T-helper 1 cell treated with Interleukin-12 subunit alpha and Interleukin-12 subunit beta and Interleukin-4 antibody, amounts not matched to agents 30 μg/mL and 1 μg/mL, for 36 hours (primary cell): Measurements from ENCODE around the gene ZBTB22.

Source experiments
- H3K27ac Mint-ChIP-seq: one replicate; pipeline ENCODE4 v1.8.0; 2021; ENCODE audit warnings: mild to moderate bottlenecking, mixed read lengths
- H3K27me3 Mint-ChIP-seq: one replicate; pipeline ENCODE4 v1.8.0; 2021; ENCODE audit warnings: low read depth, mixed read lengths
- H3K36me3 Mint-ChIP-seq: one replicate; pipeline ENCODE4 v1.8.0; 2021; ENCODE audit warnings: low read depth, mixed read lengths
- H3K4me1 Mint-ChIP-seq: one replicate; pipeline ENCODE4 v1.8.0; 2021; ENCODE audit warnings: low read depth, mixed read lengths
- H3K4me3 Mint-ChIP-seq: one replicate; pipeline ENCODE4 v1.8.0; 2021; ENCODE audit warnings: mild to moderate bottlenecking, moderate library complexity, mixed read lengths
- H3K9me3 Mint-ChIP-seq: one replicate; pipeline ENCODE4 v1.8.0; 2021; ENCODE audit warnings: mixed read lengths

ZBTB22 gene

DNA sequence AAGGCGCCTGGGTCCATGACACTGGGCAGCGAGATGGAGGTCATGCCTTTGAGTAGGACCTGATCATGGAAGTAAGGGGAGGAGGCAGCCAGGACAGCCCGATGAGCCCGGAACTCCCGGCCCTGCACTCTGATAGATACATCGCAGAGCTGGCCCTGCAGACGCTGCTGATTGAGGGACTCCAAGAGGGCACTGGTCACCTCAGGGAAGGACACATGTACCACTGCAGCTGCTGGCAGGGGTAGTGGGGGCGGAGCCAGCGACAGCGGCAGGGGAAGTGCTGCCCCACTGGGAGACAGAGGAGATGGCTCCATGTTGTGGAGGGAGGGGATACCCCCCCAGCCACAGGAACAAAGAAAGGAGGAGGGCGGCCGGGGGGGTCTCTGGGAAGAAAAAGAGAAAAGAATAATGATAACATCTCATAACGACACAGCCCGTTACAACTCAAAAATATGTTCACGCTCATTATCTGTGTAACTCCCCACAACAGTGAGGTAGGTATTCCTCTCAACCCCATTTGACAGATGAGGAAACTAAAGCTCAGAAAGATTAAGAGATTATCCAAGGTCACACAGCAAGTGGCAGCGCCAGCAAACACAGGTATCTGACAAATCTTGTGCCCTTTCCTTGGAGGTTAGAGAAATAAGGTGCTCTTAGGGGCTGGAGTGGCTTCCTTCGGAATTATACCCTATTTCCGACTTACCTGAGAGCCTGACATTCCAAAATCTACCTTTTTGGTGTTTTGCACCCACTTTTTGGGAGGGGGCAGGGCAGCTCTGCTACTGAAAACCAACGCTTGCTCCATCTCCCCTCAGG is 733 bp downstream of the ZBTB22 start:
- Mint-ChIP-seq H3K4me1 (peaks cover 57% of the 10 kb centered on the region), H3K4me3 (peak overlapping the region; percentile 99), H3K36me3 (peaks cover 65% of the 10 kb centered on the region), H3K27ac (peak overlapping the region; percentile 45), H3K27me3 (no peaks in the 10 kb centered on the region), H3K9me3 (no peaks in the 10 kb centered on the region)

DNA sequence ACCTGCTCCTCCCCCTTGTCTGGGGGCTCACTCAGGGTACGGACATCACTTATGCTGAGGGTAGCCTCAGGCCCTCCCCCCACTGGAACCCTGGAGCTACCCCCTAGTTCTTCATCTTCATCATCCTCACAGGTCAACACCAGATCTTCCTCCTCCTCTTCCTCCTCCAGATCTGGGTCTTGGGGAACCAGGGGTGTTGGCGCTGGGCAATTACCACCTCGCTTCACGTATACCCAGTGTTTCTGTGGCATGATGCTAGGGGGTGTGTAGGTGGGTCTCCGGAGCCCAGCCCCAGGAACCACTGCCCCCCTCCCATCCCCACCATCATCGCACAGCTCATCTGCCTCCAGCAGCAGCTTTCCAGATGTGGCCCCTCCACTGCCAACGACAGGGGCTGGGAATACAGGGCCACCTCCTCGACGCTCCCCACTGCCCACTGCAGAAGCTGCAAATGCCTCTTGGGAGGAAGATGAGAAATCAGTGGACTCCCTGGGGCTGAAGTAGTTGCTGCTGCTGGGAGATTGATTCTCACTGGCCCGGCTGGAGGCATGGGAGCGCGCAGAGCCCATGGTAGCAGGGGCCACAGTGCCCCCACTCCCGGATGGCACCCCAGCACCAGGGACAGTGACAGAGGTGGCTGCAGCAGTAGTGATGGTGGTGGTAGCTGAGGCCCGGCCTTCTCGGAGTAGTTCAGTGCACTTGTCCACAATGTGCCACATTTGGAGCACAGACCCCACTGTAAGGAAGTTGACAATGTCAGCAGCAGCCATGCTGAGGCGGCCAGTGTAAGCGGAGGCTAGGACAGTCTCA is 1.5 kb downstream of the ZBTB22 start:
- Mint-ChIP-seq H3K4me3 (peak overlapping the region; percentile 99), H3K27ac (peak overlapping the region; percentile 63), H3K27me3 (no peaks in the 10 kb centered on the region), H3K36me3 (peaks cover 64% of the 10 kb centered on the region), H3K4me1 (peaks cover 57% of the 10 kb centered on the region), H3K9me3 (no peaks in the 10 kb centered on the region)

DNA sequence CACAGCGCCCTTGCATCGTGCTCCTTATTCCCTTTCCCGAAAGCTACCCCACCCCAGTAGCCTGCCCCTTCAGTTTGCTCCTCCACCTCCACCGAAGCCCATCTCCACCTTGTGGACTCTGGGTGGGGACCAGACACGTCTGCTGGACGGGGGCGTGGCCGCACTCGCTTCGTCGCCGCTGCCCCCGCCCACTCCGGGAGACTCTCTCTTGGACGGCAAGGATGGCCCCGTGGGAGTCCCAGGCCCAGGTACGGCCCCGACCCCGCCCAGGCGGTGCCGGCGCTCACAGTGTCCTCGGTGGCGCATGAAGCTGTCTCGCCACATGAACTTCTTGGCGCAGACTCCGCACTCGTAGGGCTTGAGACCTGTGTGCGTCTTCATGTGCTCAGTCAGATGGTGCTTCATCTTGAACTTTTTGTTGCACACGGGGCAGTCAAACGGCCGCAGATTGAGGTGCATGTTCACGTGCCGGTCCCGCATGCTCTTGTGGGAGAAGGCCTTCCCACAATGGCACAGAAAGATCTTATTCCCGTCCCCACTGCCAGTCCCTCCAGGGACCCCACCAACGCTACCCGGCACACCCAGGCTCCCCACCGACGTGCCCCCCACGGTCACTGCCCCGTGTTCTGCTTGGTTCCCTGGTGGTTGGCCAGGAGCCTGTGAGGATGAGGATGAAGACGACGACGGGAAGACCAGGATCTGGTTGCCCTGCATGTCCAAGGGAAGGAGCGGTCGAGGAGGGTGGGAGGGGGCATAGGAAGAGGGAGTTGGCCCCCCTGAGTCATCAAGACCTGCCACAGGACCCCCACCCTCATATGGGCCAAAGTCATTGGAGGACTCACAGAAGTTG is 2.4 kb downstream of the ZBTB22 start:
- peak overlapping the region; percentile 98 for H3K27ac Mint-ChIP-seq
- H3K4me1 Mint-ChIP-seq, result peaks cover 55% of the 10 kb centered on the region
- H3K9me3 Mint-ChIP-seq, result no peaks in the 10 kb centered on the region
- H3K27me3 Mint-ChIP-seq, result no peaks in the 10 kb centered on the region
- H3K4me3 Mint-ChIP-seq, result peak overlapping the region; percentile 99
- H3K36me3 Mint-ChIP-seq, result peaks cover 59% of the 10 kb centered on the region

DNA sequence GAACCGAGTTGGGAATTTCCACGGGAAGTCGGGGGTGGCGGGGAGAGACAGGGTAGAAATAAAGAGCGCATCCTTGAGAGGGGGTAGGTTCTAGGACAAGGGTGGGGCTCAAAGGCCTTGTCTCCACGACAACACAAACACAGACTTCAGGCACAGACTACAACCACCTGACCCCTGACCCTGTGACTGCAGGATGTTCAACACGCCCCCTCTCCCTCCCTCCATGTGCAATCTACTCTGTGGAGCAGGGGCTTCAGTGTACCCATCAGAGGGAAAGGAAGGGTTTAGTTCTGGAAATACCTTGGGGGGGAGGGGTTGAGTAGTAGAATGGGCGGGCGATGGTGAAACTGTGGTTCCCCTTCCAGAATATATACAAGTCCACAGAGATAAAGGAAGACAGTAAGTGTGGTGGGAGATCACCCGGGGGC is 3.0 kb downstream of the ZBTB22 start:
- peak overlapping the region; percentile 98 for H3K27ac Mint-ChIP-seq
- no peaks in the 10 kb centered on the region for H3K27me3 Mint-ChIP-seq
- peaks cover 49% of the 10 kb centered on the region for H3K4me1 Mint-ChIP-seq
- H3K36me3 Mint-ChIP-seq, result peaks cover 52% of the 10 kb centered on the region
- no peaks in the 10 kb centered on the region for H3K9me3 Mint-ChIP-seq
- peak overlapping the region; percentile 98 for H3K4me3 Mint-ChIP-seq

DNA sequence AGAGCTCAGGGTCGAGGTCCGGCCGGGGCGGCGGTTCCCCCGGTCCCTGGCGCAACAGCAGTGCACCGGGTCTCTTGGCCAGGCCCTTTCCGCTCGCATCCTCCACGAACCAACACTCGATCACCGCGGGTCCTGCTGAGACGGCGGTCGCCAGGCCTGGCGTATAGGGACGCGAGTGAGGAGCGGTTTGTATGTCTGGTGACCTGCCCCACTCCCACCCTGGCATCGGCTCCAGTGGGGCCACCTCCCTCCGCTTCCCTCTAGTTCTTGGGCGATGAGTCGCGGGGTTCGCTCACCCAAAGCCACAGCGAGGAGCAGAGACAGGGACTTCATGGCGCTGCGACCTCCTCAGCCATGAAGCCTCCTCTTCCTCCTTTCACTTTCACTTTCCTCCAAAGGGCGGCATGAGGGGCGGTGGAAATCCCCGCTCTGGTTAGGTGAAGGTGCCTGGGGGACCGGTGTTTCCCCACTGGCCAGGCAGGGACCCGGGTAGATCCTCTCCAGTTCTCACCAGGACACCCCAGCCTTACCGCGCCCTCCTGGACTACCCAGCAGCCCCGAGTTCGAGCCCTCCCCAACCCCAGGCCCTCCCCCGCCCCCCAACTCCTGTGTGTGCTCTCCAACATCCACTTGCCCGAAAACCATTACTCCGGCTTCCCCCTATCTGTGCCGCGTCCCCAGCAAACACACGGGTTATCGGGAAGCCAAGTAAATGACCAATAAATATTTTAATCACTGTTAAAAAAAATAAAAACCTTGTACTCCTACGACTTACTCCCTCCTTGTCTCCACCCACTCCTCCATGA is 3.6 kb downstream of the ZBTB22 start, which contains the start of gene TAPBP:
TSS of gene TAPBP (minus strand) at position 370 of the 806 bp plus-strand sequence. CDS start at position 333, 37 bp downstream.
- H3K4me1 Mint-ChIP-seq, result peaks cover 44% of the 10 kb centered on the region
- H3K9me3 Mint-ChIP-seq, result no peaks in the 10 kb centered on the region
- H3K36me3 Mint-ChIP-seq, result peaks cover 47% of the 10 kb centered on the region
- H3K27ac Mint-ChIP-seq, result peak within 1 kb of the TSS; percentile 98
- H3K4me3 Mint-ChIP-seq, result peak within 1 kb of the TSS; percentile 98
- no peaks in the 10 kb centered on the region for H3K27me3 Mint-ChIP-seq

DNA sequence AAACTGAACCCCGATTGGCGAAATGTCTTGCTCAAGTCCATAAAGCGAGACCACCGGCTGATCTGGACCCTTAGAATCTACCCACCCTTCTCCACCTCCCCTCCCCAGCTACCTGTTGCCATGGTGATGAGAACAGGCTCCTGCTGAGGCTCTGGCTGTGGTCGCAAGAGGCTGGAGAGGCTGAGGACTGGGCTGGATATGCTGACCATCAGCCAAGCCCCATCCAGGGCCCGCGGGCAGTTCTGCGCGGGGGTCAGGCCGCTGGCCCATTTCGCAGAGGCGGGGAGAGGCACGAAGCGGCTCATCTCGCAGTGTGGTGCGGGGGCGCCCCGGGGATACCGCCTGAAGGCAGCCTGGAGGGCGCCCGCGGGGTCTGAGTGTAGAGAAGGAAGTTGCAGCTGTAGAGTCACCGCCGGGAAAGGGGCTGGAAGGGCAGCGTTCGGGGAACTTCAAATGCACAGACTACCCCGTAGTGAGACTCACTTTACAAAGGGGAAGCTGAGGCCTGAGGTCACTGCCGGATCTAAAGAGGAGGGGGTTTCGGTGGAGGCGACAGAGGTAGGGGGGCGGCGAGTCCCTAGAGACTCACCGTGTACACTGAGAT is 4.3 kb downstream of the ZBTB22 start:
- Mint-ChIP-seq H3K4me1 (peaks cover 44% of the 10 kb centered on the region), H3K27me3 (no peaks in the 10 kb centered on the region), H3K27ac (peak overlapping the region; percentile 98), H3K4me3 (peak overlapping the region; percentile 98), H3K36me3 (peaks cover 47% of the 10 kb centered on the region), H3K9me3 (no peaks in the 10 kb centered on the region)

DNA sequence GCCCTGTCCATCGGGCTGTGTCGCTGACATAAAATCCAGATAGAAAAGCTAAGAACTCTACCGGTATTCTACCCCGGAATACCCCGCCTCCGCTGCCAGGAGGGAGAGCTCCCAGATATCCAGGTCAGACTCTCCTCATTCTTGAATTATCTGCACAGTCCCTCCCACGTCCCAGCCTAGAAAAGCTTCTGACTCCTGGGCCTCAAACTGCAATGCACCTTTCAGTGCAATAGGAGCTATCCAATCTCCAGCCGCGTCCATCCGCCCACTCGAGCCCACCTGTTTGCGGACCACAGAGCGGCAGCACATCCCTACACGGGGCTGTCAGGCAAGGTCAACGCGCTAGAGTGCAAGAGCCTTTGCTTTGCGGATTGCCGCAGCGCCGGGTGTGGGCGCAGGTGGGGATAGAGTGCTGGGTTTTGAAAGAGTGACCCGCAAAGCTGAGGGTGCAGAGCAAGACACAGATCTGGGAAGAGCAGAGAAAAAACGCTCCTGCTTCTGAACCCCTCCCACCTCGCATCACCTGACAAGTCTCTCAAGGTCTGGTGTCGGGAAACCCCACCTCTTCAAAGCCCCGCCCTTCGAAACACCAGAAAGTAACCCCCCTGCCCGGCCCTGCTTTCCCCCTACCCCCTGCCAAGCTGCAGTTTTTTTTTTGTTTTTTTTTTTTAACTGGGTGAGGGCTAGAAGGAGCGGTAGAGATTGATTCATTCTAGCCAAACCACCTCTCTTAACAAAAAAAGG is 5.0 kb downstream of the ZBTB22 start:
- peaks cover 42% of the 10 kb centered on the region for H3K36me3 Mint-ChIP-seq
- no peaks in the 10 kb centered on the region for H3K27me3 Mint-ChIP-seq
- peaks cover 42% of the 10 kb centered on the region for H3K4me1 Mint-ChIP-seq
- peak overlapping the region; percentile 98 for H3K4me3 Mint-ChIP-seq
- H3K27ac Mint-ChIP-seq, result peak overlapping the region; percentile 98
- no peaks in the 10 kb centered on the region for H3K9me3 Mint-ChIP-seq

DNA sequence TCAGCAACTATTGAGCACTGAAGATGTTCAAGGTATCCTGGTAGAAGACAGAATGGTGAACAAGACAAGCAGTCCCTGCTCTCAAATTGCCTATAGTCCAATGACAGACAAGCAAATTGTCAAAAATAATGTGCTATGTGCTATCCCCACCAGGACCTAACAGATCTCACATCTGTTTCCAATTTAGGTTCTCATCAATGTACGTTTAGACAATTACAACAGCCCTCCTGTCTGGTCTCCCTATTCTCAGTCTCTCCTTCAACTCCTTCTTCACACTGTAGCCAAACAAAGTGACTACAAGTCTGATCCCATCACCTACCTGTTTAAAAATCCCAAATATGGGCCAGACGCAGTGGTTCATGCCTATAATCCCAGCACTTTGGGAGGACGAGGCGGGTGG is 11.2 kb downstream of the ZBTB22 start:
- Mint-ChIP-seq H3K4me1 (peaks cover 29% of the 10 kb centered on the region), H3K4me3 (no peak overlapping the region), H3K9me3 (no peaks in the 10 kb centered on the region), H3K36me3 (peaks cover 42% of the 10 kb centered on the region), H3K27me3 (no peaks in the 10 kb centered on the region), H3K27ac (peak overlapping the region; percentile 42)

DNA sequence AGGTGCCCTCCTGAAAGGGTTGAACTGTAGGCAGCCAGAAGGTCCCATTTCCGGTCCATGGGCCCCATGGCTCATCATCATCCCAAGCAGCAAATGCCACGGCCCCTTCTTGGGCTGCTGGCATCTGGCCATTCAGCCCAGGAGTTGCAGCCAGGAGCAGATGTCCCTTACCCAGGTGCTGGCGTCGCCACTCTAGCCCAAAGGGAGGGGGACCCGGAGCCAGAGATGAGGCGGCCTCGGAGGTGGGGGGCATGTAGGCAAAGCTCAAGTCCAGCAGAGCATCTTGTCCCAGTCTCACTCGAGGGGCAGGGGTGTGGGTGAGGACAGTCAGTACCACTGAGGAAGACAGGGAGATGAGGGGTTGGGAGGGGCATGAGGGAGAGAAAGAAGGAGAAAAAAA is 12.5 kb downstream of the ZBTB22 start:
- H3K36me3 Mint-ChIP-seq, result peaks cover 47% of the 10 kb centered on the region
- H3K27ac Mint-ChIP-seq, result no peak overlapping the region
- H3K27me3 Mint-ChIP-seq, result no peaks in the 10 kb centered on the region
- no peak overlapping the region for H3K4me3 Mint-ChIP-seq
- H3K4me1 Mint-ChIP-seq, result peaks cover 31% of the 10 kb centered on the region
- H3K9me3 Mint-ChIP-seq, result no peaks in the 10 kb centered on the region

DNA sequence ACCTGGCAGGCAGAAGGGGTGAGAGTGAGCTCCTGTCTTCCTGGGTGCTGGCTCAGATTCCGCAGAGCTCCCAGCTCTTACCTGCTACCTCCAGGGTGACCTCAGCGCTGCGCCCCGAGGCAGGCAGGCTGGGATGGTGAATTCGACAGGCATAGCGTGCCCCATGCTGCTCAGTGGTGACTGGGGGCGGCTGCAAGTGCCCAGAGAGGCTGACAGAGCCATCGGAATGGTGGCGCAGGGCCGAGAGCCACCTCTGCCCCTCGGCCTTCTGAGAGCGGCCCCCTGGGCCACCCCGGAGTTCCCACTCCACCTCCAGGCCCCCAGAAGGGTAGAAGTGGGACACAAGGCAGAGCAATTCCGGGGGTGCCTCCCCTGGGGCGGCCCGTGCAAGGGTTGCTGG is 13.3 kb downstream of the ZBTB22 start:
- Mint-ChIP-seq H3K9me3 (no peaks in the 10 kb centered on the region), H3K27me3 (no peaks in the 10 kb centered on the region), H3K4me1 (peaks cover 39% of the 10 kb centered on the region), H3K36me3 (peaks cover 54% of the 10 kb centered on the region), H3K4me3 (no peak overlapping the region), H3K27ac (no peak overlapping the region)

DNA sequence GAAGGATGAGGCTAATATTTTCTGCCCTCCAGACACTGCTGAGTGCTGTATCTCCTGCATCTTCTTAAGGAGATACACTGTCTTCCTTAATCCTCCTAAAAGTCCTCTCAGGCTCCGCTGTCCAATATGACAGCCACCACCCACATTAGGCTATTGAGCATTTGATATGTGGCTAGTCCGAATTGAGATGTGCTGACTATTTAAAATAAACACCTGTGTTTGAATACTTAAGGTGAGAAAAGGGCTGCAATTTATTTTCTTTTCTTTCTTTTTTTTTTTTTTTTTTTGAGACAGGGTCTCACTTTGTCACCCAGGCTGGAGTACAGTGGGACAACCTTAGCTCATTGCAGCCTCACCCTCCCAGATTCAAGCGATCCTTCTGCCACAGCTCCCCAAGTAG is 15.7 kb downstream of the ZBTB22 start:
- H3K27ac Mint-ChIP-seq, result no peak overlapping the region
- H3K27me3 Mint-ChIP-seq, result no peaks in the 10 kb centered on the region
- peaks cover 49% of the 10 kb centered on the region for H3K36me3 Mint-ChIP-seq
- no peaks in the 10 kb centered on the region for H3K9me3 Mint-ChIP-seq
- H3K4me3 Mint-ChIP-seq, result no peak overlapping the region
- H3K4me1 Mint-ChIP-seq, result peaks cover 42% of the 10 kb centered on the region

DNA sequence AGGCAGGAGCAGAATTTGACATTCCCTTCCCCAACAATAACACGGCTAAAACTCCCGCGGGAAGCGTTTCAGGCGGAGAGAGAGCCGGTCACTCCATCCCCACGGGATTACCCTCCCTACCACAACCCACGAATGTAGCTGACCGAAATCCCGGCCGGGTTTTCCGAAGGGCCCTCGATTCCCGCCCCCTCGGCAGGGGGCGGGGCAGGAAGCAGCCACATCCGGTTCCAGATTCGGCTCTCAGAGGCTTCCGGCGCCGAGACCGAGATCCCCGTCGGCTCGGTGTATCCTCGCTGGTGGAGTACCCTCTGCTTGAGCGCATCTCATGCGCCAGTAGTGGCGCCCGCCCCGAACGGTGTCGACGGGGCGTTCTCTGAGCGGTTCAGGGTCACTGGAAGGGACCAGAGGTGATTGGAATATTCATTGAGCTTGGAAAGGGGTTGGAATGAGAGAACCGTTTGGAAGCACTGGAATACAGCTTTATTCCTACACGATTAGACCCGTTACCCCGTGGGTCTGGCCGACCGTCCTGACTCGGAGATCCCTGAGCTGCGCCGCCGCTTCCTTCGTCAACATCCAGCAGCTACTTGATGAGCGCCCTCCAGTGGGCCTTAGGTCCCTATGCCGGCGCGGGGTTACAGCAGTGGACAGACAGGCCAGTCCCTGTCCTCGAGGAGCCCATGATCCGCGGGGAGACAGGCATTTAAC is 18.2 kb downstream of the ZBTB22 start:
- no peaks in the 10 kb centered on the region for H3K27me3 Mint-ChIP-seq
- peak overlapping the region; percentile 98 for H3K27ac Mint-ChIP-seq
- H3K9me3 Mint-ChIP-seq, result no peaks in the 10 kb centered on the region
- peaks cover 40% of the 10 kb centered on the region for H3K36me3 Mint-ChIP-seq
- peaks cover 33% of the 10 kb centered on the region for H3K4me1 Mint-ChIP-seq
- peak overlapping the region; percentile 95 for H3K4me3 Mint-ChIP-seq
